ENCODE measurements around the gene CCL28.

DNA sequence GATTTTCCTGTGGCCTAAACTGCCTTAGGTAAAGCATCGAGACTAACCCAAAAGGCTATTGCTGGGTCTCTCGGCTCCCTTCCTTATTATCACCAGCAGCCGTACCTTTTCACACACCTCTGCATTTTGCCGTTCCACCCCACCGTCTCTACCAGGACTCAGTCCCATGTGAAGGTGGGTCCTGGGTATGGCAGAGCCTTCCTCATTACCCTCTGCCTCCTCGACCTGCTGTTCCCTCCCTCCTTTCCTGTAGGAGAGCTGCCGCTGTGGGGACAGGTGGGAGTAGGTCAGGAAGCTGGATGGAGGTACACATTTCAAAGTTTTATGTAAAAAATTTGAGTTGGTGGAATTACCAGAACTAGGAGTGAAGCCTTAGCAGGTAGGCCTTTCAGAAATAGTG is 1.8 kb downstream of the CCL28 start:
- TF ChIP-seq SUZ12 (IDR thresholded peaks at IDR 0.05) (no peak), NFRKB (IDR thresholded peaks at IDR 0.05) (no peak), BHLHE40 (IDR thresholded peaks at IDR 0.05; ENCODE audit: borderline replicate concordance) (no peak)
